Measurements from ENCODE around the gene TNFRSF11A.

The TNFRSF11A gene

GRCh38 chr18:62389761-62390481, 64.8 kb downstream of the TNFRSF11A start:
- Histone ChIP-seq H3K9me2 (replicated peaks; ENCODE audit: insufficient read depth, low read length) (no peaks in the 10 kb centered on the region), H3K9ac (ENCODE audit: low read length) (no peak overlapping the region), H3K27ac (ENCODE audit: low read length) (no peak overlapping the region), H2AFZ (ENCODE audit: low read length) (no peak overlapping the region), H3K27me3 (replicated peaks; ENCODE audit: insufficient read depth, low read length) (no peaks in the 10 kb centered on the region), H3K4me3 (ENCODE audit: low read length) (no peak overlapping the region), H3K9me3 (replicated peaks; ENCODE audit: insufficient read depth, low read length) (no peaks in the 10 kb centered on the region), H3F3A (ENCODE audit: insufficient read depth, low read length) (no peaks in the 10 kb centered on the region), H3K4me1 (ENCODE audit: low read length) (no peaks in the 10 kb centered on the region), H3K4me2 (ENCODE audit: low read depth, low read length) (no peak overlapping the region), H4K20me1 (ENCODE audit: insufficient read depth, low read length) (no peaks in the 10 kb centered on the region), H3K36me3 (replicated peaks; ENCODE audit: insufficient read depth, low read length) (no peaks in the 10 kb centered on the region), H3K79me2 (ENCODE audit: low read length) (no peaks in the 10 kb centered on the region)
- no peak for TF ChIP-seq EZH2 (optimal IDR thresholded peaks at IDR 0.05; ENCODE audit: low read depth, low read length)
- TF ChIP-seq, protein P1, sequence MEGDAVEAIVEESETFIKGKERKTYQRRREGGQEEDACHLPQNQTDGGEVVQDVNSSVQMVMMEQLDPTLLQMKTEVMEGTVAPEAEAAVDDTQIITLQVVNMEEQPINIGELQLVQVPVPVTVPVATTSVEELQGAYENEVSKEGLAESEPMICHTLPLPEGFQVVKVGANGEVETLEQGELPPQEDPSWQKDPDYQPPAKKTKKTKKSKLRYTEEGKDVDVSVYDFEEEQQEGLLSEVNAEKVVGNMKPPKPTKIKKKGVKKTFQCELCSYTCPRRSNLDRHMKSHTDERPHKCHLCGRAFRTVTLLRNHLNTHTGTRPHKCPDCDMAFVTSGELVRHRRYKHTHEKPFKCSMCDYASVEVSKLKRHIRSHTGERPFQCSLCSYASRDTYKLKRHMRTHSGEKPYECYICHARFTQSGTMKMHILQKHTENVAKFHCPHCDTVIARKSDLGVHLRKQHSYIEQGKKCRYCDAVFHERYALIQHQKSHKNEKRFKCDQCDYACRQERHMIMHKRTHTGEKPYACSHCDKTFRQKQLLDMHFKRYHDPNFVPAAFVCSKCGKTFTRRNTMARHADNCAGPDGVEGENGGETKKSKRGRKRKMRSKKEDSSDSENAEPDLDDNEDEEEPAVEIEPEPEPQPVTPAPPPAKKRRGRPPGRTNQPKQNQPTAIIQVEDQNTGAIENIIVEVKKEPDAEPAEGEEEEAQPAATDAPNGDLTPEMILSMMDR (IDR thresholded peaks at IDR 0.05; ENCODE audit: low read length): no peak
- no peak for TF ChIP-seq EZH2phosphoT487 (IDR thresholded peaks at IDR 0.05; ENCODE audit: low read length)
- DNase-seq: no peak

DNA sequence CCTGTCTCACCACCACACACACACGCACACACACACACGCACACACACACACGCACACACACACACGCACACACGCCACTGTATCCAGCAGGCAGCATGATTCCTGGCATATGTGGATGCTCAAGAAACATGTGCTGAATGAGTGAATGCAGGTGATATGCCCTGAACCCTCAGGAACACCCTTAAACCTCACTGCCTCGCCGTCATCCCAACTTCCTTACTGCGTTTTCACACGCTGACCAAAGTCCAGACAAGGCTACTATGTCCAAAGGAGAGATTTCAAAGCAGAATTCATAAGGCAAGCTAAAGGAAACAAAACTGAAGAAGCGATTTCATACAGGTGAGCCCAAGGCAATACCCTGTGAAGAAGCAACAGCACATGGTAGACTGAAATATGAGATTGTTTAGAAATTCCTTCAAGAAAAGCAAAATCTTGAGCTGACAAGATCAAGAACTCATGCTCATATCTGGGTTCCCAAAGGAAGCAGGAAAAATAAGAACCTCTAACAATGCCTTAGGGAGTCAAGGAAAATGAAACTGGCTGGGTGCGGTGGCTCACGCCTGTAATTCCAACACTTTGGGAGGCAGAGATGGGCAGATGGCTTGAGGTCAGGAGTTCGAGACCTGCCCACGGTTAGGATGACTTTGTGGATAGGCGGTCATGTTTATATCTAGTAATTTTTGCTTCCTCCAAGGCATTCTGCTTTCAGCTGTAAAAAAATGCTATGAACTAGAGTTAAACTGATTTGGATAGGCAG, 69.1 kb downstream of the TNFRSF11A start:
- Histone ChIP-seq H3K9me2 (replicated peaks; ENCODE audit: insufficient read depth, low read length) (no peaks in the 10 kb centered on the region), H3K4me3 (ENCODE audit: low read length) (no peak overlapping the region), H3F3A (ENCODE audit: insufficient read depth, low read length) (no peaks in the 10 kb centered on the region), H3K9me3 (replicated peaks; ENCODE audit: insufficient read depth, low read length) (no peaks in the 10 kb centered on the region), H3K79me2 (ENCODE audit: low read length) (no peaks in the 10 kb centered on the region), H3K4me2 (ENCODE audit: low read depth, low read length) (no peak overlapping the region), H3K36me3 (replicated peaks; ENCODE audit: insufficient read depth, low read length) (no peaks in the 10 kb centered on the region), H3K27ac (ENCODE audit: low read length) (no peak overlapping the region), H3K9ac (ENCODE audit: low read length) (no peak overlapping the region), H4K20me1 (ENCODE audit: insufficient read depth, low read length) (no peaks in the 10 kb centered on the region), H2AFZ (ENCODE audit: low read length) (no peak overlapping the region), H3K4me1 (ENCODE audit: low read length) (no peaks in the 10 kb centered on the region), H3K27me3 (replicated peaks; ENCODE audit: insufficient read depth, low read length) (no peaks in the 10 kb centered on the region)
- DNase-seq: no peak
- TF ChIP-seq, protein P1 (IDR thresholded peaks at IDR 0.05; ENCODE audit: low read length): no peak
- no peak for TF ChIP-seq EZH2 (optimal IDR thresholded peaks at IDR 0.05; ENCODE audit: low read depth, low read length)
- no peak for TF ChIP-seq EZH2phosphoT487 (IDR thresholded peaks at IDR 0.05; ENCODE audit: low read length)

DNA sequence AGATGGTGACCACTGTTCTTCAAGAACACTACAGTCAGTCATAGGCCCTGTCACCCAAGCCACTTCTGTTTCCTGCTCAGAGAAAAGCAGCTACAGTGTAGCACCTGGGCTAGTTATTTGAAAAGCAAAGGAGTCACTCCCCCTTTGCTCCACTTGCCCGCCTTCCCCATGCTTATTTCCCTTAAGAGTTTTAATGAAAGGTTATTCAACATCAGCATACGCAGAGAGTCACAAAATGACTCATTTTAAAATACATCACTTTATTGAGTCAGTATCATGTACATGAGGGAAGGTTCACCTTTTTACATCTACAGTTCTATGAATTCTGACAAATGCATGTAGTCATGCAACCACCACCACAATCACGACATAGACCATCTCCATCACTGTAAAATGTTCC, 71.3 kb downstream of the TNFRSF11A start:
- H3K4me2 ChIP-seq (ENCODE audit: low read depth, low read length): no peak overlapping the region
- no peak overlapping the region for H3K4me3 ChIP-seq (ENCODE audit: low read length)
- TF ChIP-seq EZH2phosphoT487 (IDR thresholded peaks at IDR 0.05; ENCODE audit: low read length) (no peak), EZH2 (optimal IDR thresholded peaks at IDR 0.05; ENCODE audit: low read depth, low read length) (no peak)
- TF ChIP-seq, protein P1 (IDR thresholded peaks at IDR 0.05; ENCODE audit: low read length): no peak
- H3K9me2 ChIP-seq (replicated peaks; ENCODE audit: insufficient read depth, low read length): no peaks in the 10 kb centered on the region
- no peaks in the 10 kb centered on the region for H3K27me3 ChIP-seq (replicated peaks; ENCODE audit: insufficient read depth, low read length)
- H3F3A ChIP-seq (ENCODE audit: insufficient read depth, low read length): no peaks in the 10 kb centered on the region
- H4K20me1 ChIP-seq (ENCODE audit: insufficient read depth, low read length): no peaks in the 10 kb centered on the region
- no peaks in the 10 kb centered on the region for H3K36me3 ChIP-seq (replicated peaks; ENCODE audit: insufficient read depth, low read length)
- no peak for DNase-seq
- no peak overlapping the region for H3K27ac ChIP-seq (ENCODE audit: low read length)
- H3K9me3 ChIP-seq (replicated peaks; ENCODE audit: insufficient read depth, low read length): no peaks in the 10 kb centered on the region
- H3K79me2 ChIP-seq (ENCODE audit: low read length): no peaks in the 10 kb centered on the region
- no peak overlapping the region for H2AFZ ChIP-seq (ENCODE audit: low read length)
- H3K9ac ChIP-seq (ENCODE audit: low read length): no peak overlapping the region
- no peaks in the 10 kb centered on the region for H3K4me1 ChIP-seq (ENCODE audit: low read length)

Data from MM.1S (cell line).